ENCODE measurements around the gene CLTB. TPM values are rescaled to one million over a fixed set of nuclear protein-coding genes. Genes with fewer than 3 reads are reported as not detected.
"Not testable (repeated sequence)": the region's sequence is repeated elsewhere in the genome, so short reads cannot be mapped to it uniquely, and the experiment has no call there.

CLTB gene
- total RNA-seq, 4 donors from 2014 or later: 167 to 272 (median 265) TPM

- H3K4me1 ChIP-seq: peaks cover 3 to 68% (median 35%) of the 10 kb centered on the region in 4 donors
- TF ChIP-seq CTCF (IDR thresholded peaks at IDR 0.05) (no peak), POLR2A (IDR thresholded peaks at IDR 0.05) (no peak)
- H3K36me3 ChIP-seq: peaks cover 0 to 7% (median 0%) of the 10 kb centered on the region in 4 donors
- intact Hi-C loops (cut with DNase I; ENCODE audit: low total_unique reads) (no loop called here), in situ Hi-C loops (cut with MboI; ENCODE audit: low pct_ligation_motif_present in 1 of 4, low pct_unique_long_range_greater_than_20kb in 1 of 4, low sequenced_read_pairs in 3 of 4) (loop anchor here in 2 of 4 donors (10.0 to 25.0 kb wide), 2 partner anchors 165 to 178 kb away; no protein-coding TSS in a partner anchor)
- no peak for DNase-seq
- no peaks in the 10 kb centered on the region for H3K9me3 ChIP-seq
- no peaks in the 10 kb centered on the region for H3K27me3 ChIP-seq
- WGBS, 2 donors (ENCODE audit: low coverage in 1 of 2): 93 to 100% methylated on average over 2 to 4 of the region's 4 CpGs
- H3K27ac ChIP-seq: no peak overlapping the region
- H3K4me3 ChIP-seq: no peak overlapping the region
Observed at GRCh38 chr5:176409765-176410164, 6.6 kb downstream of the CLTB start.

DNA sequence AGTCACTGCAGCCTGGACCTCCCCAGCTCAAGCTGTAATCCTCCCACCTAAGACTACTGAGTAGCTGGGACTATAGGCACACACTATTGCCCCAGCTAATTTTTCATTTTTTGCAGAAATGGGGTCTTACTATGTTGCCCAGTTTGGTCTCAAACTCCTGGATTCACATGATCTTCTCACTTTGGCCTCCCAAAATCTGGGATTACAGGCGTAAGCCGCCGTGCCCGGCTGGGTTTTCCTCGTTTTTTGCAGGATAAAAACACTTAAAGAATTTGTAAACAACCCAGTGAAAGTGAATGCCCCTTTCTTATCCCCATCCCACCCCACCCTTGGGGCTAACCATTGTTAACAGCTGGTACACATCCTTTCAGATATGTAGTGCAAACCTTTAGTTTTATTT is 7.7 kb downstream of the CLTB start:
- 82 to 96% methylated on average over 5 of the region's 5 CpGs for WGBS, 2 donors (ENCODE audit: low coverage in 1 of 2)
- Histone ChIP-seq H3K9me3 (no peaks in the 10 kb centered on the region), H3K27ac (no peak overlapping the region), H3K36me3 (peaks cover 0 to 7% (median 0%) of the 10 kb centered on the region in 4 donors), H3K27me3 (no peaks in the 10 kb centered on the region), H3K4me3 (no peak overlapping the region), H3K4me1 (peaks cover 5 to 65% (median 32%) of the 10 kb centered on the region in 4 donors)
- intact Hi-C loops (cut with DNase I; ENCODE audit: low total_unique reads): no loop called here
- no peak for DNase-seq
- in situ Hi-C loops (cut with MboI; ENCODE audit: low pct_ligation_motif_present in 1 of 4, low pct_unique_long_range_greater_than_20kb in 1 of 4, low sequenced_read_pairs in 3 of 4): loop anchor here in 1 of 4 donors (25.0 kb wide), 1 partner anchor 179 kb away; no protein-coding TSS in a partner anchor
- TF ChIP-seq POLR2A (IDR thresholded peaks at IDR 0.05): no peak
- TF ChIP-seq CTCF (IDR thresholded peaks at IDR 0.05): no peak
- TF ChIP-seq EP300 (IDR thresholded peaks at IDR 0.05; ENCODE audit: low read depth): no peak
- no peak for TF ChIP-seq POLR2AphosphoS5 (IDR thresholded peaks at IDR 0.05)

DNA sequence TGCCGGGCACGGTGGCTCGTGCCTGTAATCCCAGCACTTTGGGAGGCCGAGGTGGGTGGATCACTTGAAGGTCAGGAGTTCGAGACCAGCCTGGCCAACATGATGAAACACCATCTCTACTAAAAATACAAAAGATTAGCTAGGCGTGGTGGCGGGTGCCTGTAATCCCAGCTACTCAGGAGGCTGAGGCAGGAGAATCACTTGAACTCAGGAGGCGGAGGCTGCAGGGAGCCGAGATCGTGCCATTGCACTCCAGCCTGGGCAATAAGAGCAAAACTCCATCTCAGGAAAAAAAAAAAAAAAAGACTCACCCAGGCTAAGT is 8.1 kb downstream of the CLTB start:
- H3K27me3 ChIP-seq; H3K4me3 ChIP-seq; H3K27ac ChIP-seq; H3K36me3 ChIP-seq; DNase-seq; intact Hi-C loops (cut with DNase I; ENCODE audit: low total_unique reads); H3K9me3 ChIP-seq: not testable (repeated sequence)
- WGBS, 2 donors (ENCODE audit: low coverage in 1 of 2): 95% methylated on average over 10 of the region's 10 CpGs; no CpG with 5 or more reads in 1 of the 2 donors
- peaks cover 9 to 65% (median 32%) of the 10 kb centered on the region in 4 donors for H3K4me1 ChIP-seq
- in situ Hi-C loops (cut with MboI; ENCODE audit: low pct_ligation_motif_present in 1 of 4, low pct_unique_long_range_greater_than_20kb in 1 of 4, low sequenced_read_pairs in 3 of 4): loop anchor here in 1 of 4 donors (25.0 kb wide), 1 partner anchor 179 kb away; no protein-coding TSS in a partner anchor

DNA sequence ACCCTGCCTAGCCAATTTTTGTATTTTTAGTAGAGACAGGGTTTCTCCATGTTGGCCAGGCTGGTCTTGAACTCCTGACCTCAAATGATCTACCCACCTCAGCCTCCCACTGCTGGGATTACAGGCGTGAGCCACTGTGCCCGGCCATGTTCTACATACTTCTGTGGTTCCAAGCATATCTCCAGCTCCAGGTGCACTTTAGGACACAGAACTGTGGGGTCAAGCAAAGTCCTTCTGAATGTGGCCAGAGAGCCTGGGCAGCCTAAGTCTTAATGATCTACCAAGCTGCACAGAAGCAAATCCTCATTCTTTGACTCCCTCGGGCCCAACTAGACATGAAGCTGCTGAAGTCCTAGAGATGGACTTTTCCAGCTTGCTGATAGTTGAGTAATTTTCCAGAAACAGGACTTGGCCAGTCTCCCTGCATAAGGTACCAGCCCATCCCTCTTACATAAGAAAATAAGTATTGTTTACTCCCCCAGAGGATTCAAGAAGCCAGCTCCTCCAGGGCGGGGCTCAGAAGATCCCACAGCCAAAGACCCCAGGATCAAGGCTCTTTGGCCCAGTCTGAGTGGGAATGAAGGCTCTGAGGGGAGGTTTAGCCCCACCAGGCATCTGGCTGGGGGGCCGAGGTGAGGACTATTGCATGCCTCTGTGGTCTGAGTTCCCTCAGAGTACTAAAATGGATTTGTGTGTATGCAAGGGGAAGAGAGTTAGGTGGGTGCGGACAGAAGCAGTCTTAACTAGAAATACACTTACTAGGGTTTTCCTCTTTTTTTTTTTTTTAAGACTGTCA is 8.7 kb downstream of the CLTB start:
- 94% methylated on average over 6 of the region's 6 CpGs; no CpG with 5 or more reads in 1 of the 2 donors for WGBS, 2 donors (ENCODE audit: low coverage in 1 of 2)
- H3K36me3 ChIP-seq: peaks cover 0 to 7% (median 0%) of the 10 kb centered on the region in 4 donors
- H3K27ac ChIP-seq: peak overlapping the region; percentile 87 to 91 (median 88)
- TF ChIP-seq EP300 (IDR thresholded peaks at IDR 0.05; ENCODE audit: low read depth) (no peak), POLR2AphosphoS5 (IDR thresholded peaks at IDR 0.05) (no peak), POLR2A (IDR thresholded peaks at IDR 0.05) (no peak), CTCF (IDR thresholded peaks at IDR 0.05) (no peak)
- no peak for DNase-seq
- H3K9me3 ChIP-seq: no peaks in the 10 kb centered on the region
- intact Hi-C loops (cut with DNase I; ENCODE audit: low total_unique reads): no loop called here
- no peaks in the 10 kb centered on the region for H3K27me3 ChIP-seq
- H3K4me1 ChIP-seq: peaks cover 10 to 65% (median 33%) of the 10 kb centered on the region in 4 donors
- in situ Hi-C loops (cut with MboI; ENCODE audit: low pct_ligation_motif_present in 1 of 4, low pct_unique_long_range_greater_than_20kb in 1 of 4, low sequenced_read_pairs in 3 of 4): loop anchor here in 1 of 4 donors (25.0 kb wide), 1 partner anchor 180 kb away; no protein-coding TSS in a partner anchor
- no peak overlapping the region for H3K4me3 ChIP-seq
